Right lobe of liver (tissue), 6 donors: ENCODE measurements around the gene SRRM4. TPM values are rescaled to one million over a fixed set of nuclear protein-coding genes. Genes with fewer than 3 reads are reported as not detected.

Experiments used
- ATAC-seq, 4 donors: fragments of 200-7000 bp; cut with Tn5 transposase; one replicate each; pipeline ENCODE4 v1.9.1; 2020; ENCODE audit warnings: mild to moderate bottlenecking in 4 of 4, moderate library complexity in 4 of 4
- DNase-seq, 3 donors: peaks; one replicate each; pipeline ENCODE4 v3.0.0-alpha.2; 2020
- H3K27ac ChIP-seq, 3 donors: fragments of 200-600 bp; one replicate each; pipeline ENCODE4 v1.8.0; 2022
- H3K27me3 ChIP-seq, 2 donors: fragments of 200-600 bp; one replicate each; pipeline ENCODE4 v1.8.0; 2022
- H3K36me3 ChIP-seq, 4 donors: fragments of 200-600 bp; sonication (generic) in 1 of 4; one replicate each; pipeline versions ENCODE4 v1.5.1 to v1.8.0; 2017 to 2022; ENCODE audit warnings: control low read depth in 1 of 4
- H3K4me1 ChIP-seq, 4 donors: fragments of 200-600 bp; sonication (generic) in 1 of 4; one replicate each; pipeline versions ENCODE4 v1.5.1 to v1.8.0; 2017 to 2022; ENCODE audit warnings: control low read depth in 1 of 4
- H3K4me3 ChIP-seq, 3 donors: fragments of 200-600 bp; one replicate each; pipeline ENCODE4 v1.8.0; 2022
- H3K9me3 ChIP-seq, 4 donors: fragments of 200-600 bp; sonication (generic) in 1 of 4; one replicate each; pipeline versions ENCODE4 v1.5.1 to v1.8.0; 2017 to 2022; ENCODE audit warnings: control low read depth in 1 of 4
- CTCF ChIP-seq, 4 donors: fragments of 200-600 bp in 3 of 4; fragments of 450-650 bp in 1 of 4; IDR thresholded peaks; one replicate each; pipeline versions ENCODE4 v1.5.1 to v1.8.0; 2016 to 2022; ENCODE audit warnings: antibody characterized with exemption in 4 of 4, mild to moderate bottlenecking in 2 of 4
- POLR2A ChIP-seq: fragments of 450-650 bp; IDR thresholded peaks from one replicate; pipeline ENCODE4 v1.6.1; 2017; ENCODE audit warnings: antibody characterized with exemption, mild to moderate bottlenecking
- whole genome bisulfite sequencing: methylation state at CpG from one replicate; pipeline ENCODE4 v1.1.6; 2018; ENCODE audit warnings: low coverage, low lambda C conversion rate; ENCODE audit not compliant: insufficient coverage; ENCODE audit errors: missing lambda C conversion rate; 5-methylcytosine and 5-hydroxymethylcytosine counted together
- intact Hi-C, 2 donors: fragments of 100-400 bp; cut with DNase I; formaldehyde crosslinking; loops; one replicate each; pipeline versions ENCODE4 v1.11.2 to v1.14.1; 2022
- total RNA-seq, 6 experiments: library from RNA; depleted of rRNA in 2 of 6; stranded (reverse); fragments of >200 nt in 2 of 6; fragmentation: NEBNext Ultra II Directional in 3 of 6; extraction: Animal tissue kit (Norgen Biotek cat#: 25700) in 3 of 6; gene quantifications; one replicate each; pipeline versions ENCODE4 v1.1.0 to v1.2.4, GENCODE V29; 2016 to 2023
- donor health status: DM: no; HTN: yes; CAD: no.
- donor health status: DM: no; HTN: no; CAD: no.
- donor health status: DM: no; HTN: no; CAD: no.
- donor health status: DM: no; HTN: yes; CAD: no.
- donor health status: DM: no; HTN: yes; CAD: no.

The SRRM4 gene
- total RNA-seq, 6 experiments from 2014 or later: not detected

DNA sequence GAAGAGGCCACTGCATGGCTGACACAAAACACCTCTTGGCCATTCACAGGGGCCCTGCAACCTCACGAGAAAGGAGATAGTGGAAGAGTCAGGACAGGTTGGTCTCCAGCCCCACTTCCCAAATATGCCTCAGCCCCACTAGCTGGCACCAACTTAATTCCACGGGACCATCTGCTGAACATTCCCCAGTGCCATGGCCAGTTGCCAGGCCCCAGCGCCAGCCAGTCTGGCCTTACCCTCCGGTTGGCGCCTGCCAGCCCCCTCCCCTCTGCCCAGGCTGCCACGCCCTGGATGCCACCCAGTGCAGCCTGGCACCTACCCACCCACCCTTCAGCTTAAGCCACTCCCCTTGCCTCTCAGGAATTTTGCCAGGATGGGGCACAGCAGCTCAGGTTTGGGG, 176.2 kb downstream of the SRRM4 start:
- intact Hi-C loops: no loop called here
- TF ChIP-seq POLR2A (no peak), CTCF (IDR thresholded peaks at IDR 0.05) (no peak)
- H3K9me3 ChIP-seq: no peaks in the 10 kb centered on the region
- no peaks in the 10 kb centered on the region for H3K4me1 ChIP-seq
- WGBS: 80% methylated on average over 1 of the region's 6 CpGs
- no peak overlapping the region for H3K4me3 ChIP-seq
- no peak for DNase-seq
- ATAC-seq: no peak
- H3K36me3 ChIP-seq: no peaks in the 10 kb centered on the region
- no peak overlapping the region for H3K27ac ChIP-seq
- no peaks in the 10 kb centered on the region for H3K27me3 ChIP-seq

- no peaks in the 10 kb centered on the region for H3K27me3 ChIP-seq
- no peak overlapping the region for H3K27ac ChIP-seq
- H3K9me3 ChIP-seq: no peaks in the 10 kb centered on the region
- ATAC-seq (no peak), DNase-seq (no peak)
- intact Hi-C loops: no loop called here
- TF ChIP-seq POLR2A (no peak), CTCF (IDR thresholded peaks at IDR 0.05) (no peak)
- 92% methylated on average over 7 of the region's 7 CpGs for WGBS
- H3K4me3 ChIP-seq: no peak overlapping the region
- no peaks in the 10 kb centered on the region for H3K36me3 ChIP-seq
- H3K4me1 ChIP-seq: no peaks in the 10 kb centered on the region
Measured at GRCh38 chr12:119157978-119158377, 176.6 kb downstream of the SRRM4 start.

- WGBS: 58% methylated on average over 6 of the region's 7 CpGs
- Histone ChIP-seq H3K27me3 (no peaks in the 10 kb centered on the region), H3K4me1 (no peaks in the 10 kb centered on the region), H3K36me3 (no peaks in the 10 kb centered on the region), H3K4me3 (no peak overlapping the region), H3K27ac (no peak overlapping the region), H3K9me3 (no peaks in the 10 kb centered on the region)
- intact Hi-C loops: no loop called here
- DNase-seq (no peak), ATAC-seq (no peak)
- TF ChIP-seq POLR2A: no peak
- TF ChIP-seq CTCF (IDR thresholded peaks at IDR 0.05): no peak
Measured at GRCh38 chr12:119158402-119158801, 177.1 kb downstream of the SRRM4 start.

DNA sequence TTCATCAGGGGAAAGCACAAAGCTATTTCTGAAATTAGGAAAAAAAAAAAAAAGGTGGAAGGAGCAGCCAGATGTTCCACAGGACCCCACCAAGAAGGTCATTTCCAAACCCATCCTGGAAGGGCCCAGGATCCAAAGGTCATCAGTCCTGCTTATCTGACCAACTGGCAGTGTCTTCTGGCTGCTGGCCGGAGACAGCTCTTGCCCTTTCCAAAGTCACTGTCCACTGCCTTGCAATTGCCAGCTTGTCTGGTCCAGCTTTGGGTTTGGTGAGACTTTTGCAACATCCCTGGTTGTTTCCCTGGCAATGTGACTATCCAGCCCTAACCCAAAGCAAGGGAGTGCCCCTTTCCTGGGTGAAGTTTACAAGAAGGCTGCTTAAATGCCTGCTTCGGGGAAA, 178.5 kb downstream of the SRRM4 start:
- ATAC-seq (no peak), DNase-seq (no peak)
- WGBS: 89% methylated on average over 1 of the region's 2 CpGs
- TF ChIP-seq CTCF (IDR thresholded peaks at IDR 0.05) (no peak), POLR2A (no peak)
- no peak overlapping the region for H3K27ac ChIP-seq
- no peaks in the 10 kb centered on the region for H3K9me3 ChIP-seq
- H3K36me3 ChIP-seq: no peaks in the 10 kb centered on the region
- H3K4me3 ChIP-seq: no peak overlapping the region
- intact Hi-C loops: no loop called here
- H3K27me3 ChIP-seq: no peaks in the 10 kb centered on the region
- H3K4me1 ChIP-seq: no peaks in the 10 kb centered on the region

DNA sequence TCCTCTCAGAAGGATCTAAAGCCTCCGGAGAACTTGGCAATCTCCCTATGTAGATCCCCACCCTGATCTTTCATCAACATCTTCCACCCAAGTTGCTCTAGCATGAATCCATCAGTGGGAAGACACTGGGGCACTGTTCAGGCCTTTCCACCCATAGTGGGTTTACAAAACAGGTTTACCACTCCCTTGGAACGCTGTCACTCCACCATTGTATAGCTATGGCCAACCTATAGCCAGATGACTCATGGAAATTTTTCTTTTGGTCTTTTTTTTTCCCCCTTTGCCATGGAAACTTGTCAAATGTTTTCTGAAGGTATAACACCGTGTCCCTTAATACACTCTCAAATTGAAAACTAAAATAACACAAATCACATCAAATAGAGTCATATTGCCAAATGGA, 186.6 kb downstream of the SRRM4 start:
- Histone ChIP-seq H3K27me3 (no peaks in the 10 kb centered on the region), H3K27ac (no peak overlapping the region), H3K9me3 (no peaks in the 10 kb centered on the region), H3K4me1 (no peaks in the 10 kb centered on the region), H3K4me3 (no peak overlapping the region), H3K36me3 (no peaks in the 10 kb centered on the region)
- TF ChIP-seq POLR2A (no peak), CTCF (IDR thresholded peaks at IDR 0.05) (no peak)
- WGBS: 61% methylated on average over 2 of the region's 3 CpGs
- intact Hi-C loops: no loop called here
- no peak for ATAC-seq
- DNase-seq: no peak
